DMS 273 treated with DMSO at 0.1 percent for 48 hours (cell line): ENCODE results near the gene MSI2.

Experiments
- DNase-seq: peaks from one replicate; lab custom pipeline; 2025; lab: John Stamatoyannopoulos, UW

MSI2 gene

DNA sequence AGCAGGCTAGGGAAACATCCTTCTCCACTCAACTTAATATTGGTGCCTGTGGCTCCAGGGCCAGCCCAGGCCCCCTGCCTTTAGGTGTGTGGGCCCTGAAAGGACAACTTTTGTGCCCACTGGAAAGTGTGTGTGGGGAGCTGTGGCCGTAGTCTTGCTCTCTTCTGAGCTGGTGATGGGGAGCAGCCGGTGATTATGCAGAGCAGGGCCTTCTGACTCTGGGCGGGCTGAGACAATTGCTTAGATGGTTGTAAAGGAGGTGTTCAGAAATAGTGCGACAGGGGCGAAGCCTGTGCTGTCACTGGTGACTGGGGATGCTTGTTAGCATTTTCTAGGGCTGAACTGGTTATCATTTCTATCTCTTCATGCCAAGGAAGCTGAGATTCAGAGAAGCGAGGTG is 62.6 kb downstream of the MSI2 start:
- DNase-seq = no peak

DNA sequence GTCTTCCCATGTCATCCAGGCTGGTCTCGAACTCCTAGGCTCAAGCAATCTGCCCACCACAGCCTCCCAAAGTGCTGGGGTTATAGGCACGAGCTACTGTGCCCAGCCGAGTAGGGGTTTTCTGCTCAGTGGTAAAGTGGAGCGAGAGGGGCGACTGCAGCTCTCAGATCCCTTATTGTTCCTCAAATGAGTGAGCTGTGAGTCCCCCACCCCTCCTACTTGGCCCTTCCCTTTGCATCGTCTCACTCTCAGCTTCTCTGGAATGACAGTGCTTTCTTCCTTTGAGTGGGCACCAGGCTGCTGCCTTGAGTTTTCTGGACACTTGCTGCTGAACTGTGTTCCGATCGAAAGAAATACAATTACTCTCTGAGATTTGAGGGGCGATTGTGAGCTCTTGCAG is 63.5 kb downstream of the MSI2 start:
- no peak for DNase-seq

DNA sequence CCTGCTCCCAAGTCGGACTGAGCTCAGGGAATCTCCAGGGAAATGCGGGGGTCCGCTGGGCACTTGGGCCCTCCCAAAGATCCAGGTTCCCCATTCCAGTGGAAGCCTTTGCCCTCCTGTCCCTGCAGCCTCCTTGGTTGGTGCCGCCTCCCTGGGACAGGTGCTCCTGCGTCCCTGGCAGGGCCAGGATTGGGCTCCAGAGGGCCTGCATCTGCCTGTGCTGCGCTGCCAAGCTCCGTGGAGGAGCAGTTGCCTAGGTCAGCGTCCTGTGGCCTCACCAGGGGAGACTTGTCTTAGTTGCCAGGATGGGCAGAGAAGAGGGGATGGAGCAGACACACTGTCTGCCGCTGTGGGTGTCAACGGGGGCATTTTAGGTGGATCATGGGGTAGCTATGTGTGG is 67.1 kb downstream of the MSI2 start:
- no peak for DNase-seq

DNA sequence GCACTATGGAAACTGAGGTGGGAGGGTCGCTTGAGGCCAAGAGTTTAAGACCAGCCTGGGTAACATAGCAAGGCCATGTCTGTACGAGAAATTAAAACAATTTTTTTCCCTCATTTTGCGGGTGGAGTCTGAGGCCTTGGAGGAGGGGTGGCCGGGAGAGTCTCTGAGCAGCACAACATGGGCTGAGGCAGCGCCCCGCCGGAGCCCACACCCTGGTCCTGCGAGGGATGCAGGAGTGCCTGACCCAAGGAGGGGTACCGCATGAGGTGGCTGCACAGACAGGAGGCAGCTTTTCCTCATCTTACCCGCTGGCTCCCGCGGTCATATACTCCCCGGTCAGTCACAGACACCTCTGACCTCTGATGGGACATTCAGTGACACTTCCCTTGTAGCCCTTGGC is 67.7 kb downstream of the MSI2 start:
- DNase-seq = no peak

DNA sequence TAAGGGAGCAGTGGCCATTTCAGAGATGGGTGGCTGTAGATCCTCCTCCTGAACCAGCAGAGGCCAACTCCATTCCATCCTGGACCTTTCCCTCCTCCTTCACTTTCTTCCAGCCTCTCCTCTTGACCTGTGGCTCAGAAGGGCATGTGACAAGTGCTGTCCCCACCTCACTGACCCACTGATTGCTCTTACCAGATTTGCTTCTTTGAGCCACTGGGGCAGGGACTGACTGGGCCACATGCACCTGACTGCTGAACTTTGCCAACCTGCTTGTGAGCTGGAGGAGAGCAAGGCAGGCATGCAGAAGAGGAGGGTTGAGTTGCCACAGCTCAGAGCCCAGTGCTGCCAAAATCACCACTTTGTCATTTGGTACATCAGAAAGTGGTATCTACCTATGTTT is 68.3 kb downstream of the MSI2 start:
- no peak for DNase-seq

DNA sequence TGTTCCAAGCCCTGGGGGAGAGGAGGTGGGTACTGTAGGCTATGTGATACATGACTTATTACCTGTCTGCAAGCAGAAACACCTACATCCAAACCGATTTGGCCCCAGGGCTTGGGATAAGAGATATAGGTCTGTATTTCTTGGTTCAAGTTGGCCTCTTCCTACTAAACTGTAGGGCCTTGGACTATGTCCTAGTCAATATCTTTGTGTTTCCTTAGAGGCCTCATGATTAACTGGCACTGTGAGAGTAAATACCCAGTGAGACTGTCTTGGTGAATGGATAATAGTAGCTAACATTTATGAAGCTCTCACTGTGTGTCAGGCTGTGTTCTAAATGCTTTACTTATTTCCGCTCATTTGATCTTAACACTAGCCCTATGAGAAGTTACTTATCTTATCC is 70.0 kb downstream of the MSI2 start:
- DNase-seq = no peak

DNA sequence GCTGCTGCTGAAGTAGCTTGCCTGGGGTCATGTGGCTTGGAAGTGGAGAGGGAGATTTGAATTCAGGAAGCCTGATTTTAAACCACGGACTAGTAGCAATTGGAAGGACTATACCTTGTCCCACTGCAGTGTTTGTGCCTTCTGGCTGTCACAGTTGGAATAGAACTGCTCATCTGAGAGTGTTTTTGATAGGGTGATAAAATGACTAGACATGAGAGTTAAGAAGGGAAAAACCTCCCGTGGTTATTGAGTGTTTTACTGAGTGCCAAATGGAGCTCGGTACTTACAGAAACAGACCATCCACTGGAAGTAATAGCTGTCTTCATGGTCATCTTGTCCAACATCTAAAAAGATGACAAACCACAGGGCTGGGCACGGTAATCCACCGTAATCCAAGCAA is 70.4 kb downstream of the MSI2 start:
- DNase-seq = no peak

DNA sequence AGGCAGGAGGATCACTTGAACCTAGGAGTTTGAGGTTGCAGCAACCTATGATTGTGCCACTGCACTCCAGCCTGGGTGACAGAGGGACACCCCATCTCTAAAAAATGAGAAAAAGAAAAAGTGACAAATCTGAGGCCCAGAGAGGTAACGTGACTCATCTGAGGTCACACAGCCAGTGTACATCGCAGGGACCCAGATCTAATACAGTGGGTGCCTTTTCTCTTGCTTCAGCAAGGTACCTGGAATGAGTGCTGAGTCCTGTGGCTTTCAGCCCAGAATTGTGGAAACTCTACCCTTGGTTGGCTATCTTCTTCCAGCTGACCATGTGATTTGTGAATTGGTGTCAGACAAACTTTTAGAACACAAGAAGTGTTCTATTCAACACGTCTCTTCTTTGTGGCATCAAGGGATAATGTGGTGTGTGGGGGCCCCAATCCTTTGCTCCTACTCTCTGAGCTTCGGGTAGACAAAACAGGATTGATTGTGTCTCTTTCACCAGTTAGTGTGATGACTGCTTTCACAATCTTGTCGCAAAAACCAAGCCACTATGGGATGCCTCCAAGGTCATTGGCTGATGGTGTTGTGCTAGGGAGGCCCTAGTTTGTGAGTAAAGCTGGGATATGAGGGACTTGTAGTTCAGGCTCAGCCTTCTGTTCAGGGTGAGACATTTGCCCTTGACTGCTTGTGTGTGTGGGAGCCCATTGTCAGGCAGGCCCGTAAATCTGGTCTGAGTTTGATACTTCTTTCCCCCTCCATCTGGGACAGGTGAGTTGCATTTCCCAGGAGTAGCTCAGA is 71.0 kb downstream of the MSI2 start:
- no peak for DNase-seq

DNA sequence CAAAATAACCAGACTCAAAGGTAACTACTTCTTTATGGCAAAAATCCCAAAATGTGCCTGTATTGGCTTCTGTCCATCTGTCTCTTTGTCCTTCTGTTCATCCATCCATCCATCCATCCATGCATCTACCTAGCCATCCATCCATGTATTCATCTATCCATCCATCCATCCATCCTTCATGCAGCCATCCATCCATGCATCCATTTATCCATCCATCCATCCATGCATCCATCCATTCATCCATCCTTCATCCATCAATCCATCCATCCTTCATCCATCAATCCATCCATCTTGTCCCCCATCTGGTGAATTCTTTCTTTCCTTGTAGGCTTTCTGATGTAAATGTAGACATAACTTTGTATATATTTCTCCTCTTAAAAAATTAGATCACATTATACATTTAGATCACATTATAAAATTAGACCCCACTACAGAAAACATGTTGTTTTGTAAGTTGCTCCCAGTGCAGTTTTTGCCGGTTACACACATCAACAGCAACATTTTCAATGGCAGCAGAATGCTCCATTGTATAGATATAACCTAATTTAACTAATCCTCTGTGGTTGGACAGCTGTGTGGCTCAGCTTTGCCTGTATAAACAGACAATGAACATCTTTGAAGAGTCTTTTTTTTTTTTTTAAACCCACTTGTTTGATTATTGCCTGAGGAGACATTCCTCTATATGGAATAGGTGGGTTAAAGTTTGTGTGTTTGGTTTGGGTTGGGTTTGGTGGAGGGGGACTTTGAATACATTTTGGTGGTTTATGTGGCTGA is 72.0 kb downstream of the MSI2 start:
- DNase-seq = no peak

DNA sequence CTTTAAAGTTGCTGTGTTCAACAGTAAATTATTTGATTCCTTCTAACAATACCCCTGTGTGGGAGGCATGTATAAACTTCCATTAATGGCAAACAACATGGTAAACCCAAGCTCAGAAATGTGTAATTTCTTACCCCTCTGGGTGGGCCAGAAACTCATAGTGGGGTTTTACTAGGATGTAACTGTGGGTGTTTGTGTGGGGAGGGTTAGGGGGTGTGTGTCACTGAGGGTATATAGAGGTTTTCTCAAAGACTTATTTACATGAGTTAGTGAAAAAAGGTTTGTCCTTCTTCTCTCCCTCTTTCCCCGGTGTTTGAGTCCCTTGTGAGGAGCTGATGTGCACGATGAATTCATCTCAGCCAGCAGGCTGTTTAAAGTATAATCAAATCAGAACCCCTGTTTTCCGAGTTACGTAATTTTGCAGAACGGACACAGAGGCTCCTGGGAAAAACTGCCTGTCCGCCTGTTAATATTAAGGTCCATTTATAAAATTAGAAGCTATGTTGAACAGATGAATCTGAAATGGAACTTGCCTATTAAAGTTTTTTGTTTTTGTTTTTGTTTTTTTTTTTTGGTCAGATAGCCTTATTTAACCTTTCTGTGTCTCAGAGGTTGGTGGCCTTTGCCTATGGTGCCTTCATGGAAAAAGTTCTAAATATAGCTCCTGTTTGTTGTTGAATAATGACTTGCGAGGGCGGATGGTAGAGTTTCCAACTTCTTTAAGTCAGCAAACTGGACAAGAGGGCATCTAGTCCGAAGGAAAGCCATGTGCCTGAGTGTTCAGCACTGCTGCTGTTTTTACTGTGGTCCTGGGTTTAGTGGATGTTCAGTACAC is 73.3 kb downstream of the MSI2 start:
- no peak for DNase-seq

DNA sequence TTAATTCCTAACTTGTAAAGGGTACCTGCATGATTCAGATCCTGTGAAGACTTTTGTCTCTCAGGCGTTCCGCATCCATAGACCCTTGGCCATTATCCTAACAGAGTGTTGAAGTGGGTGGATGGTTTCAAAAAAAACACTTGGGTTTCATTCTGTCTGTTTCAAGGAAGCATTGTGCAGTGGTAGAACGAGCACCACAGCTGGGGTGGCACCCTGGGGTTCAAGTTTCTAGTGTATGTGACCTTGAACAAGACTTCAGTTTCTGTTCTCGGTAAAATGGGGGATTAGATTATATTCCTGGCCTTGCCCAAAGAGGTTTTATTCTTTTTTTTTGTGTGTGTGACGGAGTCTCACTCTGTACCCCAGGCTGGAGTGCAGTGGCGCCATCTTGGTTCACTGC is 74.3 kb downstream of the MSI2 start:
- no peak for DNase-seq

DNA sequence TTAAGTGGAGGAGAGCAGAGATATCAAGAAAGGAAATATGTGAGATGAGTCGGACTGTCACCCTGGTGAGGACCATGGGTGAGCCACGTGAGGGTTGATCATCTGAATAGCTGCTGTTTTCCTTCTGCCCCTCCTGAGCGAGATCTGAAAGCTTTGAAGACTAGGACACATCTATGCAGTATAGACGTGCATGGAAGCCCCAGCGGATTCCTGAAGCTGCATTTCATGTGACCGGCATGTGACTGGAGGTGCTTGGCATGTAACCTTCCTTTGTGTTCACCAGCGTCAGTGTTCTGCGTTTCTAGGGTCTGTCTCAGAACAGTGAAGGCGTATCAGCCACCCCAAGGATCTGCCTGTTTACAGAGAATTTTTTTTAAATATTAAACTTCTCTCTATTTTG is 75.1 kb downstream of the MSI2 start:
- no peak for DNase-seq

DNA sequence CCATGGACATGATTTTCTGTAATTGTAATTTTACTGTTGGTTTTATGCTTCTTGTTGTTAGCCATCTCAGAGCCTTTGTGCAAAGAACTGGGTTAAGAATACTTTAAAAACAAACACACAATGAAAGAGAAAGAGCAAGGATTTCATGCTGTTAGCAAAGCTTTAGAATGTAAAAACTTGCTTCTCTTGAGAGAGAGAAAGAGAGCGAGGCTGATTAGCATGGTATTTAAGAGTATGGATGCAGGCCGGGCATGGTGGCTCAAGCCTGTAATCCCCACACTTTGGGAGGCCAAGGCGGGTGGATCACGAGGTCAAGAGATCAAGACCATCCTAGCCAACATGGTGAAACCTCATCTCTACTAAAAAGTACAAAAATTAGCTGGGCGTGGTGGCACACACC is 76.2 kb downstream of the MSI2 start:
- DNase-seq = no peak

DNA sequence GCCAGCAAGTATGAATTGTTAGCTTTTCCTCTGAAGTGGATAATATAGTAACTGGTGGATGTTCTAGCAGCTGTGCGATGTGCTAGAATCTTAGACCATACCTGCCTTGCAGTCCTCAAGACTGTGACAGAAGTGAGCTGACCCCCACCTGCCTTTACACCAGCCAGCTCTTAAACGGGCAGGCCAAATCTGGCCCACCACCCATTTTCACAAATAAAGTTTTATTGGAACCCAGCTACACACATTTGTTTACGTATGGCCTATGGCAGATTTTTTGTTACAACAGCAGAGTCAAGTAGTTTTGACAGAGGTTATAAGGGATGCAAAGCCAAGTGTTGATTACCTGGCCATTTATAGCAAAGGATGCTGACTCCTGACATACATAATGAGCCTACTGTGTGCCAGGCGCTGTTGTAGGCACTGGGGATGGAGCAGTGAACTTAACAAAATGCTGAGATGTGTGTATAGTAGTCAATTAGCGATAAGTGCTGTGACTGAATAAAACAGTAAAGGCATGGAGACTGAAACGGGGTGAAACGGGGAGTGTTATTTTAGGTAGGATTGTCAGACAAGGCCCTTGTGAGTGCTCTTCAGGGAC is 79.0 kb downstream of the MSI2 start:
- no peak for DNase-seq

DNA sequence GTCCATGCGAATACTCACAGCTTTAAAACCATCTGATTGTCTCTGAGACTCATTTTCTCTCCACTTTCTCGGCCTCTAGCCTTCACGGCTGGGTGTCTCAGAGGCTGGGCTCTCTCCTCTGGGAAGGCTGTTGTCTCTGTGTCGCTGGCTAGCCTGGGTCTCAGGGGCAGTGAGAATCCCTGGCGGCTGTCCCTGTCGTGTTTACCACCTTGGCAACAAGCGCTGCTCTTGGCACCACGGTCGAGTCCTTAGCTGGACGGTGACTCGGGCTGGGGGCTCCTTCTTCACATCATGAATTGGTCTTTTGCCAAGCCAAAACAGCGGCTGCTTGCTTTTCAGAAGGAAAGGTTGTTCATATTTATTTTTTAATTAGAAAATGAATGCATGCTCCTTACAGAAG is 81.1 kb downstream of the MSI2 start:
- DNase-seq = no peak

DNA sequence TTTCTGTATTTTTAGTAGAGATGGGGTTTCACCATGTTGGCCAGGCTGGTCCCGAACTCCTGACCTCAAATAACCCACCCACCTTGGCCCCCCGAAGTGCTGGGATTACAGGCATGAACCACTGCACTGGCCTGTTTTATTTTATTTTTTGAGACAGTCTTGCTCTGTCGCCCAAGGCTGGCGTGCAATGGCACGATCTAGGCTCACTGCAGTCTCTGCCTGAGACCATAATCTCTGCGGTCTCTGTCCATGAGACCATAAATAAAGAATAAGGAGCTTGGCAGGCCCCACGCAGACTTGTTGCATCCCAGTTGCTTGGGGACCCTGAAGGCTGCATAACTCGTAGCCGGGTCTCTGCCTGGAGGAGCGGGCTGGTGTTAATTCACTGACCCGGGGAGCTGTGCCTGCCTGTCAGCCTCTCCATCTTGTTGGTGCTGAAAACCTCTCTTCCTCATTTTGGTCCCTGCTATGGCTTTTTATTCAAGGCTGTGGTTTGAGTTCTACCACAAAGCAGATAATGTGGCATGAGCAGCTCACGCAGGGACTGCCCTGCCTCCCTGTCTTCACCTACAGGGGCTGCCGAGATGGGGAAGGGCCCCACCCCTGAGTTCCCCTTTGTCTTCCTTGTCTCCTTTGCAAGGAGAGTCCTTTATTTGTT is 82.1 kb downstream of the MSI2 start:
- no peak for DNase-seq

DNA sequence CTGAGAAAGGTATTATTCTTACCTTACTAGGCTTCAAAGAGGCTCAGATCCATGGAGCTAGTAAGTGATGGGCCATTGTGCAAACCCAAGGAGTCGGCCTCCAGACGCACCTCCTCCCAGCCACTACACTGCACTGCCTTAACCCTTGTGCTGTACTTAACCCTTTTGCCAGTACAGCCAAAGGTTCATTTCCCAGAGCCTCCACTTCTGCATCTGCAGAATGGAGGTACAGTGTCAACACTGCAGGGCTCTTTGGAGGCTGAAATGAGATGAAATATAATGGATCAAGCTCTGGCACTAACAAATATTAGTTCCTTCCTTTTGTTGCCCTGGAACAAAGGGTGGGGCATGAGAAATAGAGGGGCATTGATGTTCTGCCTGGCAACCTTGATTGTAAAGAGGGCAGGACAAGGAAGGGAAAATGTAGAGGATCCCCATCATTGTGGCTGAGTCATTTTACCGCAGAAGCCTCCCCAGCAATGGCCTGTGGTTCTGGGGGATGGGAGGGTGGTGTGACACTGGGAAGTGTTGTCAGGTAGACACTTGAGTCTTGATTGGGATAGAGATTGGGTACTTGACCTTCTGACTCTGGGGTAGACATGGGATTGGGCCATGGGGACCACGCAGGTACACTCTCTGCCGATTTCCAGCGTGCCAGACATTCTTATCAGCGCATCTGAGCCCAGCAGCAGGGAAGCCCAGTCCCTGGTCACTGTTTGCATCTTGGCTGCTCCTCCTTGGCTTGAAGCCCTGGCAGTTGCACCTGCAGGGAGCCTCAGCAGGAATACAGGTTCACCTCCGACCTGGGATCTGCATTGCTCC is 84.0 kb downstream of the MSI2 start:
- DNase-seq = no peak

DNA sequence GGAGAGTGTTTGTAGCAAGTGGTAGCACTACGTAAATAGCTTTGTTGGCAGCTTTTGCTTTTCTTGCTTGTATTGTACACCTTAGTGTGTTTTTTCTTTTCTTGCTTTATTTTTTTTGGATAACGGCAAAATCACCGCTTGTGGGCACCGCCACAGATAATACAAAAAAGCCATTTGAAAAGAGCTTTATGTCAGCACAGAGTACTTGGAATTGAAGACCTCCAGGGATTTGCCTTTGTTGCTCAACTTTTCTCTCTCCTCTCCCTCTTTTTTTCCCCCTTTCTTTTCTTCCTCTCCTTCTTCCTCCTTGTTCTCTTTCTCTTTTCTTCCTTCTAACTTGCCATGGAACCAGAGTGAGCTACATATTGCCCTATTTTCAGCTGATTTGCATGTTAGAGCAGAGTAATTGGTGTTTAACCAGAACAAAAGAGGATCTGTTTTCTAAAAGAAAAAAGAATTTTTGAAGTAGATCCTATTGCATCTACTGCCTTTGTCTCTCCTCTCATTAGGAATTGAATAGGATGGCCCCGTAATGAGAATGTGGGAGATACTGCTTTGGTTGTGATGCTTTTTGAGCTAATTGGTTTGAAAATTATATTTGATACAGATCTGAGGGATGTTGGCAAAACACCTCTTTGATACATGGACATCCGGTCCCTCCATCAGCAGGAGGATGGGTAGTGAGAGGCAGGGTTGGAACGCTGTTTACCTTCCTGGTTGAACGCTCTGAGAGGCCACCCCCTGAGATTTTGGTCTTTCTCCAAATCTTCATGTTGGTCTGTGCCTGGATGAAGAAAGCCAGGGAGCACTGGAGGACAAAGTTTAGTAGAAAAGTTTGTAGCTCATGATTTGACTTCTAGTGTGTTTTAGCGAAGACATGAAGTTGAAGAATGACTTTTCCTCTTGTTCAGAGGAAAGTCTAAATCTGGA is 85.6 kb downstream of the MSI2 start:
- no peak for DNase-seq

DNA sequence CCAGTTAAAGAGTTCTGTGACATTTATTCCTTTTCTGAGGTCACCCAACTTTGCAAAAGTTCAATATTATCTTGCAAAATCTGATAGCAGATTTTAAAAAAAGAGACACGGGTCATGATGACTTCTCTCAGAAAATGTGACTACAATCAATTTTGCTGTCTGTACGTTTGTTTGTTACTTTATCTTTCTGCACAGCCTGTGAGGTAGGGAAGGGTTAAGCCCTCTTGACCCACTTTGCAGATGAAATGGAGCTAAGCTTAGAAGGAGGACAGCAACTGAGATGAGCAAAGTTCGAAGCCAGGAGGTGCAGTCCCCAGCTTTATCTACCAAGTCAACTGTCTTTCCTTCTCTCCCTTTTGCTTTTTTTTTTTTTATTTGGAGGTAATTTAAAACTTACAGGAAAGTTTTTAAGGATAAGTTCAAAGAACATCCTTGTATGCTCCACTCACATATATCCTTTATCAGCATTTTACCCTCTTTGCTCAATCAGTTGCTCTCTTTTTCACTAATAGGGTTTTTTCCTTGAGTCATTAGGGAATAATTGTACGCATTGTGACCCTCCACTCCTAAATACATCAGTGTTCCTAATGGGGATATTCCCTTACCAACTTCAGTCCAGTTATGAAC is 86.8 kb downstream of the MSI2 start:
- DNase-seq = no peak
